HG02763 (cell line): ENCODE measurements around the gene CALN1.

Experiments used
- ATAC-seq: cut with Tn5 transposase; IDR thresholded peaks from one replicate; pipeline ENCODE4 v1.9.1; 2021; ENCODE audit warnings: mild to moderate bottlenecking, moderate library complexity; ENCODE audit not compliant: unreplicated experiment

The CALN1 gene

GRCh38 chr7:71904484-71904883 is 507.7 kb downstream of the CALN1 start:
- ATAC-seq = no peak

GRCh38 chr7:71900556-71900955 is 511.6 kb downstream of the CALN1 start:
- no peak for ATAC-seq

- no peak for ATAC-seq
Measured at GRCh38 chr7:71896535-71896934, 515.6 kb downstream of the CALN1 start.

- no peak for ATAC-seq
Measured at GRCh38 chr7:71886046-71886445, 526.1 kb downstream of the CALN1 start.

- no peak for ATAC-seq
Measured at GRCh38 chr7:71885487-71885886, 526.7 kb downstream of the CALN1 start.

- ATAC-seq = no peak
Measured at GRCh38 chr7:71883415-71883814, 528.7 kb downstream of the CALN1 start.

- no peak for ATAC-seq
Measured at GRCh38 chr7:71871446-71871845, 540.7 kb downstream of the CALN1 start.

GRCh38 chr7:71870812-71871211 is 541.3 kb downstream of the CALN1 start:
- ATAC-seq = no peak

- no peak for ATAC-seq
Measured at GRCh38 chr7:71868797-71869196, 543.3 kb downstream of the CALN1 start.

- ATAC-seq = no peak
Measured at GRCh38 chr7:71867626-71868025, 544.5 kb downstream of the CALN1 start.

- ATAC-seq = no peak
Measured at GRCh38 chr7:71865172-71865571, 547.0 kb downstream of the CALN1 start.

- ATAC-seq = no peak
Measured at GRCh38 chr7:71864130-71864529, 548.0 kb downstream of the CALN1 start.

- ATAC-seq = no peak
Measured at GRCh38 chr7:71860572-71860971, 551.6 kb downstream of the CALN1 start.

- ATAC-seq = no peak
Measured at GRCh38 chr7:71857338-71857737, 554.8 kb downstream of the CALN1 start.

- ATAC-seq = no peak
Measured at GRCh38 chr7:71854546-71855397, 557.4 kb downstream of the CALN1 start.

GRCh38 chr7:71851776-71852498 is 560.2 kb downstream of the CALN1 start:
- no peak for ATAC-seq

GRCh38 chr7:71846160-71846559 is 566.0 kb downstream of the CALN1 start:
- ATAC-seq = no peak

- no peak for ATAC-seq
Measured at GRCh38 chr7:71843676-71844075, 568.5 kb downstream of the CALN1 start.

- ATAC-seq = no peak
Measured at GRCh38 chr7:71842786-71843185, 569.4 kb downstream of the CALN1 start.

- ATAC-seq = no peak
Measured at GRCh38 chr7:71842381-71842780, 569.8 kb downstream of the CALN1 start.

GRCh38 chr7:71835056-71835455 is 577.1 kb downstream of the CALN1 start:
- no peak for ATAC-seq

GRCh38 chr7:71829515-71829914 is 582.6 kb downstream of the CALN1 start:
- no peak for ATAC-seq
